HG02852 (cell line): Measurements from ENCODE around the gene SERTAD1.

Source experiments
- ATAC-seq: cut with Tn5 transposase; IDR thresholded peaks from one replicate; pipeline ENCODE4 v1.9.1; 2021; ENCODE audit warnings: mild to moderate bottlenecking, moderate library complexity; ENCODE audit not compliant: unreplicated experiment

The SERTAD1 gene

GRCh38 chr19:40407714-40408597 lies 17.8 kb downstream of the SERTAD1 start:
- ATAC-seq, result no peak

GRCh38 chr19:40403262-40403984 lies 22.4 kb downstream of the SERTAD1 start:
- ATAC-seq, result peak; percentile 61

- no peak for ATAC-seq
Measured at GRCh38 chr19:40400559-40400958, 25.2 kb downstream of the SERTAD1 start.

- no peak for ATAC-seq
Measured at GRCh38 chr19:40398417-40399131, 27.2 kb downstream of the SERTAD1 start.

- ATAC-seq, result no peak
Measured at GRCh38 chr19:40397568-40397906, 28.3 kb downstream of the SERTAD1 start.

GRCh38 chr19:40396886-40397567 lies 28.8 kb downstream of the SERTAD1 start:
- ATAC-seq, result no peak

GRCh38 chr19:40395956-40396355 lies 29.8 kb downstream of the SERTAD1 start:
- no peak for ATAC-seq

GRCh38 chr19:40394816-40395210 lies 31.0 kb downstream of the SERTAD1 start:
- ATAC-seq, result no peak

- ATAC-seq, result no peak
Measured at GRCh38 chr19:40393894-40394815, 31.6 kb downstream of the SERTAD1 start.

- ATAC-seq, result no peak
Measured at GRCh38 chr19:40392894-40393517, 32.8 kb downstream of the SERTAD1 start.

GRCh38 chr19:40392123-40392522 lies 33.7 kb downstream of the SERTAD1 start:
- no peak for ATAC-seq

GRCh38 chr19:40390084-40390742 lies 35.6 kb downstream of the SERTAD1 start, which contains the start of gene HIPK4:
HIPK4 (minus strand) TSS chr19:40390181; CDS start chr19:40389902, 279 bp downstream.
- no peak for ATAC-seq

- ATAC-seq, result no peak
Measured at GRCh38 chr19:40389404-40390083, 36.2 kb downstream of the SERTAD1 start.

- no peak for ATAC-seq
Measured at GRCh38 chr19:40388481-40388880, 37.3 kb downstream of the SERTAD1 start.

GRCh38 chr19:40387155-40387554 lies 38.6 kb downstream of the SERTAD1 start:
- no peak for ATAC-seq

- no peak for ATAC-seq
Measured at GRCh38 chr19:40383668-40384248, 42.0 kb downstream of the SERTAD1 start.

GRCh38 chr19:40381321-40381720 lies 44.5 kb downstream of the SERTAD1 start:
- no peak for ATAC-seq
